ENCODE measurements around the gene TLK1. TPM values are rescaled to one million over a fixed set of nuclear protein-coding genes. Genes with fewer than 3 reads are reported as not detected.

Gene TLK1
- total and polyA plus RNA-seq, 4 experiments from 2014 or later, result 19.2 to 152 (median 95.9) TPM

GRCh38 chr2:170966648-170967396 is 193.9 kb downstream of the TLK1 start:
- CTCF ChIA-PET (ENCODE audit: partially characterized antibody), result interaction anchor here (1.3 to 2.5 kb wide), 3 partner anchors 10 to 449 kb away, joined by 4 to 10 read pairs (median 6); no protein-coding TSS in a partner anchor
- no peak for DNase-seq
- Histone ChIP-seq H3K4me3 (ENCODE audit: low read length in 2 of 2) (no peak overlapping the region), H3K36me3 (ENCODE audit: insufficient read depth, low read length) (peaks cover 41% of the 10 kb centered on the region), H3K4me1 (ENCODE audit: insufficient read depth, low read length) (no peaks in the 10 kb centered on the region), H3K9me3 (ENCODE audit: control insufficient read depth in 1 of 2, low read length in 2 of 2) (no peaks in the 10 kb centered on the region), H3K27ac (ENCODE audit: low read depth, low read length) (no peak overlapping the region), H3K27me3 (ENCODE audit: insufficient read depth, low read length) (no peaks in the 10 kb centered on the region)
- Mint-ChIP-seq H3K9me3 (no peaks in the 10 kb centered on the region), H3K27me3 (no peaks in the 10 kb centered on the region), H3K4me3 (no peak overlapping the region), H3K27ac (peak overlapping the region in 1 of 7 donors; percentile 29), H3K4me1 (peaks cover 0 to 4% (median 0%) of the 10 kb centered on the region in 4 donors), H3K36me3 (peaks cover 38 to 49% of the 10 kb centered on the region in 2 donors)
- POLR2A ChIA-PET (ENCODE audit: partially characterized antibody), result interaction anchor here (0.8 kb wide), 1 partner anchor 24 kb away, joined by 3 read pairs; no protein-coding TSS in a partner anchor
- intact Hi-C loops (cut with micrococcal nuclease), result no loop called here

GRCh38 chr2:170965446-170966225 is 195.1 kb downstream of the TLK1 start:
- intact Hi-C loops (cut with micrococcal nuclease), result no loop called here
- no peak overlapping the region for H3K4me3 Mint-ChIP-seq
- peaks cover 44 to 60% of the 10 kb centered on the region in 2 donors for H3K36me3 Mint-ChIP-seq
- H3K4me3 ChIP-seq (ENCODE audit: low read length in 2 of 2), result no peak overlapping the region
- ChIA-PET CTCF (ENCODE audit: partially characterized antibody) (interaction anchor here (0.7 to 1.2 kb wide), 2 partner anchors 7 to 476 kb away, joined by 3 read pairs; no protein-coding TSS in a partner anchor), POLR2A (ENCODE audit: partially characterized antibody) (interaction anchor here (2.5 kb wide), 1 partner anchor 36 kb away, joined by 7 read pairs; no protein-coding TSS in a partner anchor)
- no peaks in the 10 kb centered on the region for H3K27me3 ChIP-seq (ENCODE audit: insufficient read depth, low read length)
- no peak overlapping the region for H3K27ac ChIP-seq (ENCODE audit: low read depth, low read length)
- H3K27me3 Mint-ChIP-seq, result no peaks in the 10 kb centered on the region
- no peaks in the 10 kb centered on the region for H3K9me3 ChIP-seq (ENCODE audit: control insufficient read depth in 1 of 2, low read length in 2 of 2)
- H3K4me1 Mint-ChIP-seq, result peaks cover 0 to 4% (median 0%) of the 10 kb centered on the region in 4 donors
- H3K4me1 ChIP-seq (ENCODE audit: insufficient read depth, low read length), result no peaks in the 10 kb centered on the region
- no peak for DNase-seq
- peaks cover 53% of the 10 kb centered on the region for H3K36me3 ChIP-seq (ENCODE audit: insufficient read depth, low read length)
- no peaks in the 10 kb centered on the region for H3K9me3 Mint-ChIP-seq
- H3K27ac Mint-ChIP-seq, result peak overlapping the region in 1 of 7 donors; percentile 7

- Mint-ChIP-seq H3K27ac (peak overlapping the region in 1 of 7 donors; percentile 69), H3K9me3 (no peaks in the 10 kb centered on the region), H3K4me1 (peaks cover 0 to 5% (median 0%) of the 10 kb centered on the region in 4 donors), H3K27me3 (no peaks in the 10 kb centered on the region), H3K4me3 (no peak overlapping the region), H3K36me3 (peaks cover 53 to 74% of the 10 kb centered on the region in 2 donors)
- CTCF ChIA-PET (ENCODE audit: partially characterized antibody), result interaction anchor here (1.9 kb wide), 1 partner anchor 124 kb away, joined by 8 read pairs; no protein-coding TSS in a partner anchor
- peaks cover 62% of the 10 kb centered on the region for H3K36me3 ChIP-seq (ENCODE audit: insufficient read depth, low read length)
- no peak overlapping the region for H3K27ac ChIP-seq (ENCODE audit: low read depth, low read length)
- POLR2A ChIA-PET (ENCODE audit: partially characterized antibody), result interaction anchor here (0.6 to 2.5 kb wide), 2 partner anchors 34 to 246 kb away, joined by 3 to 7 read pairs; no protein-coding TSS in a partner anchor
- no peaks in the 10 kb centered on the region for H3K9me3 ChIP-seq (ENCODE audit: control insufficient read depth in 1 of 2, low read length in 2 of 2)
- no peak overlapping the region for H3K4me3 ChIP-seq (ENCODE audit: low read length in 2 of 2)
- H3K4me1 ChIP-seq (ENCODE audit: insufficient read depth, low read length), result no peaks in the 10 kb centered on the region
- DNase-seq, result no peak
- H3K27me3 ChIP-seq (ENCODE audit: insufficient read depth, low read length), result no peaks in the 10 kb centered on the region
- intact Hi-C loops (cut with micrococcal nuclease), result no loop called here
These were observed 197.3 kb downstream of the TLK1 start for GRCh38 chr2:170963386-170963785.

- Histone ChIP-seq H3K27me3 (ENCODE audit: insufficient read depth, low read length) (no peaks in the 10 kb centered on the region), H3K4me3 (ENCODE audit: low read length in 2 of 2) (no peak overlapping the region), H3K4me1 (ENCODE audit: insufficient read depth, low read length) (no peaks in the 10 kb centered on the region), H3K36me3 (ENCODE audit: insufficient read depth, low read length) (peaks cover 82% of the 10 kb centered on the region), H3K27ac (ENCODE audit: low read depth, low read length) (no peak overlapping the region), H3K9me3 (ENCODE audit: control insufficient read depth in 1 of 2, low read length in 2 of 2) (no peaks in the 10 kb centered on the region)
- POLR2A ChIA-PET (ENCODE audit: partially characterized antibody), result interaction anchor here (1.3 kb wide), 1 partner anchor 480 kb away, joined by 3 read pairs; the partner anchor contains the start of genes DCAF17 and METTL8
- Mint-ChIP-seq H3K9me3 (no peaks in the 10 kb centered on the region), H3K27ac (peak overlapping the region in 4 of 7 donors; percentile 8 to 46 (median 28)), H3K4me3 (no peak overlapping the region), H3K4me1 (peaks cover 0 to 4% (median 2%) of the 10 kb centered on the region in 4 donors), H3K27me3 (no peaks in the 10 kb centered on the region), H3K36me3 (peaks cover 66 to 81% of the 10 kb centered on the region in 2 donors)
- intact Hi-C loops (cut with micrococcal nuclease), result no loop called here
- CTCF ChIA-PET (ENCODE audit: partially characterized antibody), result interaction anchor here (1.1 to 1.4 kb wide), 2 partner anchors 11 to 25 kb away, joined by 3 read pairs; no protein-coding TSS in a partner anchor
- DNase-seq, result no peak
These were observed 206.8 kb downstream of the TLK1 start for GRCh38 chr2:170953941-170954340.

GRCh38 chr2:170950221-170950761 is 210.4 kb downstream of the TLK1 start:
- H3K36me3 ChIP-seq (ENCODE audit: insufficient read depth, low read length), result peaks cover 58% of the 10 kb centered on the region
- Mint-ChIP-seq H3K4me3 (no peak overlapping the region), H3K9me3 (no peaks in the 10 kb centered on the region), H3K36me3 (peaks cover 58 to 59% of the 10 kb centered on the region in 2 donors), H3K4me1 (peaks cover 10 to 17% (median 12%) of the 10 kb centered on the region in 4 donors), H3K27me3 (no peaks in the 10 kb centered on the region), H3K27ac (peak overlapping the region in 2 of 7 donors; percentile 32 to 43)
- ChIA-PET CTCF (ENCODE audit: partially characterized antibody) (no interaction called here), POLR2A (ENCODE audit: partially characterized antibody) (no interaction called here)
- intact Hi-C loops (cut with micrococcal nuclease), result no loop called here
- no peaks in the 10 kb centered on the region for H3K9me3 ChIP-seq (ENCODE audit: control insufficient read depth in 1 of 2, low read length in 2 of 2)
- H3K4me3 ChIP-seq (ENCODE audit: low read length in 2 of 2), result no peak overlapping the region
- H3K27ac ChIP-seq (ENCODE audit: low read depth, low read length), result no peak overlapping the region
- peaks cover 9% of the 10 kb centered on the region for H3K4me1 ChIP-seq (ENCODE audit: insufficient read depth, low read length)
- DNase-seq, result no peak
- no peaks in the 10 kb centered on the region for H3K27me3 ChIP-seq (ENCODE audit: insufficient read depth, low read length)

GRCh38 chr2:170949415-170949814 is 211.3 kb downstream of the TLK1 start:
- Mint-ChIP-seq H3K4me1 (peaks cover 9 to 25% (median 17%) of the 10 kb centered on the region in 4 donors), H3K27me3 (no peaks in the 10 kb centered on the region), H3K36me3 (peaks cover 49 to 51% of the 10 kb centered on the region in 2 donors), H3K9me3 (no peaks in the 10 kb centered on the region), H3K4me3 (no peak overlapping the region), H3K27ac (peak overlapping the region in 1 of 7 donors; percentile 37)
- Histone ChIP-seq H3K36me3 (ENCODE audit: insufficient read depth, low read length) (peaks cover 49% of the 10 kb centered on the region), H3K27ac (ENCODE audit: low read depth, low read length) (no peak overlapping the region), H3K27me3 (ENCODE audit: insufficient read depth, low read length) (no peaks in the 10 kb centered on the region), H3K9me3 (ENCODE audit: control insufficient read depth in 1 of 2, low read length in 2 of 2) (no peaks in the 10 kb centered on the region), H3K4me3 (ENCODE audit: low read length in 2 of 2) (no peak overlapping the region), H3K4me1 (ENCODE audit: insufficient read depth, low read length) (peaks cover 15% of the 10 kb centered on the region)
- ChIA-PET CTCF (ENCODE audit: partially characterized antibody) (interaction anchor here (0.6 to 4.2 kb wide), 2 partner anchors 9 to 20 kb away, joined by 3 to 24 read pairs; partner anchors contain the start of gene GORASP2), POLR2A (ENCODE audit: partially characterized antibody) (interaction anchor here (1.9 kb wide), 1 partner anchor 20 kb away, joined by 5 read pairs; the partner anchor contains the start of gene GORASP2)
- DNase-seq, result no peak
- intact Hi-C loops (cut with micrococcal nuclease), result no loop called here

Measured in CD4-positive, alpha-beta memory T cell (primary cell).